GM23338 (cell line): ENCODE data around the gene TBC1D21. TPM values are rescaled to one million over a fixed set of nuclear protein-coding genes. Genes with fewer than 3 reads are reported as not detected.

ENCODE experiments used
- ATAC-seq: fragments of 200-7000 bp; cut with Tn5 transposase; 3 replicates; pipeline ENCODE4 v1.9.1; 2020
- DNase-seq: peaks from one replicate; pipeline ENCODE4 v3.0.0-alpha.2; 2015; ENCODE audit warnings: low spot score
- H2AFZ ChIP-seq: fragments of 200-600 bp; sonication (generic); 2 replicates; pipeline ENCODE4 v1.8.0; 2016; ENCODE audit warnings: antibody characterized with exemption, mild to moderate bottlenecking, moderate library complexity
- H3F3A ChIP-seq: fragments of 200-600 bp; sonication (generic); replicated peaks from 2 replicates; pipeline ENCODE4 v1.8.0; 2017; ENCODE audit warnings: antibody characterized with exemption, mixed run types, low read depth
- H3K27ac ChIP-seq: fragments of 200-600 bp; sonication (generic); 2 replicates; pipeline ENCODE4 v1.6.1; 2016; ENCODE audit warnings: low read depth
- H3K27me3 ChIP-seq: fragments of 200-600 bp; sonication (generic); 2 replicates; pipeline ENCODE4 v1.8.0; 2016; ENCODE audit warnings: mild to moderate bottlenecking, mixed run types, moderate library complexity; ENCODE audit not compliant: insufficient read depth
- H3K36me3 ChIP-seq: fragments of 200-600 bp; sonication (generic); 2 replicates; pipeline ENCODE4 v1.8.0; 2016; ENCODE audit warnings: mild to moderate bottlenecking; ENCODE audit not compliant: insufficient read depth
- H3K4me1 ChIP-seq: fragments of 200-600 bp; sonication (generic); 2 replicates; pipeline ENCODE4 v1.8.0; 2016; ENCODE audit warnings: mild to moderate bottlenecking, moderate library complexity; ENCODE audit not compliant: insufficient read depth
- H3K4me2 ChIP-seq: fragments of 200-600 bp; sonication (generic); 2 replicates; pipeline ENCODE4 v1.7.1; 2017; ENCODE audit warnings: mixed run types
- H3K4me3 ChIP-seq: fragments of 200-600 bp; sonication (generic); 2 replicates; pipeline ENCODE4 v1.6.1; 2016; ENCODE audit warnings: mixed run types
- H3K79me2 ChIP-seq: fragments of 200-600 bp; sonication (generic); replicated peaks from 2 replicates; pipeline ENCODE4 v1.8.0; 2017; ENCODE audit warnings: mild to moderate bottlenecking; ENCODE audit not compliant: insufficient read depth
- H3K9me2 ChIP-seq: fragments of 200-600 bp; sonication (generic); 2 replicates; pipeline ENCODE4 v1.8.0; 2017; ENCODE audit not compliant: insufficient read depth
- H4K20me1 ChIP-seq: fragments of 200-600 bp; sonication (generic); replicated peaks from 2 replicates; pipeline ENCODE4 v1.8.0; 2017; ENCODE audit warnings: mild to moderate bottlenecking; ENCODE audit not compliant: insufficient read depth
- H3K27ac Mint-ChIP-seq: 2 replicates; pipeline ENCODE4 v1.8.0; 2020; ENCODE audit warnings: inconsistent platforms, mild to moderate bottlenecking, moderate library complexity, mixed read lengths
- H3K27me3 Mint-ChIP-seq: 3 replicates; pipeline ENCODE4 v1.8.0; 2022; ENCODE audit warnings: low read depth, mild to moderate bottlenecking, moderate library complexity, mixed read lengths, inconsistent platforms; ENCODE audit not compliant: insufficient read depth, poor library complexity
- H3K36me3 Mint-ChIP-seq: 3 replicates; pipeline ENCODE4 v1.8.0; 2021; ENCODE audit warnings: low read depth, mild to moderate bottlenecking, inconsistent platforms, moderate library complexity, mixed read lengths
- H3K4me1 Mint-ChIP-seq: 3 replicates; pipeline ENCODE4 v1.8.0; 2020; ENCODE audit warnings: mild to moderate bottlenecking, inconsistent platforms, mixed read lengths
- H3K4me3 Mint-ChIP-seq: 3 replicates; pipeline ENCODE4 v1.8.0; 2021; ENCODE audit warnings: moderate library complexity, mild to moderate bottlenecking, inconsistent platforms, mixed read lengths
- H3K9me3 Mint-ChIP-seq: 3 replicates; pipeline ENCODE4 v1.8.0; 2020; ENCODE audit warnings: moderate library complexity, mild to moderate bottlenecking, inconsistent platforms, mixed read lengths
- CREB1 ChIP-seq: fragments of 250-450 bp; sonication (Bioruptor Pico); IDR thresholded peaks from 2 replicates; pipeline ENCODE4 v1.5.0; 2020; ENCODE audit warnings: low read depth, mild to moderate bottlenecking, moderate library complexity
- EZH2 ChIP-seq: fragments of 200-600 bp; sonication (generic); IDR thresholded peaks from one replicate; pipeline ENCODE4 v1.8.0; 2017; ENCODE audit warnings: antibody characterized with exemption, mild to moderate bottlenecking, low read depth; ENCODE audit not compliant: unreplicated experiment
- EZH2phosphoT487 ChIP-seq: fragments of 200-600 bp; sonication (generic); IDR thresholded peaks from one replicate; pipeline ENCODE4 v1.8.1; 2018; ENCODE audit warnings: antibody characterized with exemption; ENCODE audit not compliant: unreplicated experiment
- JUNB ChIP-seq: IDR thresholded peaks from one replicate; pipeline ENCODE4 v1.6.1; 2016; ENCODE audit warnings: antibody characterized with exemption; ENCODE audit not compliant: unreplicated experiment
- NANOG ChIP-seq: IDR thresholded peaks from 2 replicates; pipeline ENCODE4 v1.6.1; 2016; ENCODE audit warnings: antibody characterized with exemption, borderline replicate concordance
- POLR2AphosphoS5 ChIP-seq: IDR thresholded peaks from 2 replicates; pipeline ENCODE4 v1.6.1; 2016; ENCODE audit warnings: antibody characterized with exemption, low read depth
- STAT1 ChIP-seq: IDR thresholded peaks from one replicate; pipeline ENCODE4 v1.6.1; 2016; ENCODE audit warnings: antibody characterized with exemption; ENCODE audit not compliant: unreplicated experiment
- ZNF114 ChIP-seq: fragments of 250-450 bp; sonication (Bioruptor Pico); IDR thresholded peaks from 2 replicates; pipeline ENCODE4 v1.5.0; 2020; ENCODE audit warnings: mild to moderate bottlenecking, moderate library complexity
- ZNF331 ChIP-seq: fragments of 250-450 bp; sonication (Bioruptor Pico); IDR thresholded peaks from 2 replicates; pipeline ENCODE4 v1.5.0; 2020; ENCODE audit warnings: low read depth, mild to moderate bottlenecking, moderate library complexity
- polyA plus RNA-seq: library from polyadenylated mRNA; unstranded; fragments of >200 nt; fragmentation: Nextera tagmentation; extraction: Ambion mirVana; gene quantifications from 2 replicates; pipeline ENCODE4 v1.2.1, GENCODE V29; 2016
- total RNA-seq: library from RNA; depleted of rRNA; stranded (reverse); fragments of >200 nt; shearing (Covaris generic); gene quantifications from 2 replicates; pipeline ENCODE4 v1.2.3, GENCODE V29; 2014
- TF ChIP-seq, protein P1 (sequence below): IDR thresholded peaks from one replicate; pipeline ENCODE4 v1.6.1; 2018; ENCODE audit warnings: antibody characterized with exemption; ENCODE audit not compliant: unreplicated experiment
- TF ChIP-seq, protein P2 (sequence below): fragments of 250-450 bp; sonication (Bioruptor Pico); IDR thresholded peaks from 2 replicates; pipeline ENCODE4 v1.5.0; 2020; ENCODE audit warnings: mild to moderate bottlenecking, moderate library complexity

The TBC1D21 gene
- total and polyA plus RNA-seq, 2 experiments from 2014 or later, result not detected

DNA sequence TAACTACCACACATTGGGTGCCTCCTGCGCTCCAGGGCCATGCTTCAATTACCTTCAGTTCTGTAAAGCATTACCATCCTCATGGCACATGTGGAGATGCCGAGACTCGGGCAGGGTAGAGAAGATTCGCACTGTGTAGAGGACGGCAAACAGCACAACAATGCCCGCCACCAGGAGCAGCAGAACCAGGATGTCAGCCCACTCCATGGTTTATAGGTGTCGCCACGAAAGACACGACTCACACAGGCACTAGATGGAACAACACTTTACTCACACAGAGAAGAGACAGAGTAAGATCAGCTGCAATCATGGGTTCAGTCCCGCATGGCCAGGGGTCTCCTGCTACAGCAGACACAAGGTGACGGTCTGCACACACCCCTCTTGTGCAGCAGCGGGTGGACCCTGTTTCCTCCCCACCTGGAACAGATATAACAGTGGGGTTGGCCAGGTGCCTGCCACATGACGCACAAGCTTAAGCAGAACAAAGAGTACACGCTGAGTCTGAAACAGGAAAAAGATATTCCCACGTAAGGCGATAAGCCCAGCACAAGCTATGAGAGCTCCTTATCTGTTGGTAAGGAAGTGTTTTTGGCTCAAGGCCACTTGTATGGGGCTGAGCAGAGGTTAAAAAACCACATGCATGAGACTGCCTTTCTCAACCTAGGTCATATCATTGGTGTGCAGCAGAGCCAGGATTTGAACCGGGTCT is 2.5 kb upstream of the TBC1D21 start (continued):
- TF ChIP-seq STAT1, result no peak
- TF ChIP-seq EZH2, result no peak
- no peak for TF ChIP-seq JUNB
- TF ChIP-seq, protein P1, sequence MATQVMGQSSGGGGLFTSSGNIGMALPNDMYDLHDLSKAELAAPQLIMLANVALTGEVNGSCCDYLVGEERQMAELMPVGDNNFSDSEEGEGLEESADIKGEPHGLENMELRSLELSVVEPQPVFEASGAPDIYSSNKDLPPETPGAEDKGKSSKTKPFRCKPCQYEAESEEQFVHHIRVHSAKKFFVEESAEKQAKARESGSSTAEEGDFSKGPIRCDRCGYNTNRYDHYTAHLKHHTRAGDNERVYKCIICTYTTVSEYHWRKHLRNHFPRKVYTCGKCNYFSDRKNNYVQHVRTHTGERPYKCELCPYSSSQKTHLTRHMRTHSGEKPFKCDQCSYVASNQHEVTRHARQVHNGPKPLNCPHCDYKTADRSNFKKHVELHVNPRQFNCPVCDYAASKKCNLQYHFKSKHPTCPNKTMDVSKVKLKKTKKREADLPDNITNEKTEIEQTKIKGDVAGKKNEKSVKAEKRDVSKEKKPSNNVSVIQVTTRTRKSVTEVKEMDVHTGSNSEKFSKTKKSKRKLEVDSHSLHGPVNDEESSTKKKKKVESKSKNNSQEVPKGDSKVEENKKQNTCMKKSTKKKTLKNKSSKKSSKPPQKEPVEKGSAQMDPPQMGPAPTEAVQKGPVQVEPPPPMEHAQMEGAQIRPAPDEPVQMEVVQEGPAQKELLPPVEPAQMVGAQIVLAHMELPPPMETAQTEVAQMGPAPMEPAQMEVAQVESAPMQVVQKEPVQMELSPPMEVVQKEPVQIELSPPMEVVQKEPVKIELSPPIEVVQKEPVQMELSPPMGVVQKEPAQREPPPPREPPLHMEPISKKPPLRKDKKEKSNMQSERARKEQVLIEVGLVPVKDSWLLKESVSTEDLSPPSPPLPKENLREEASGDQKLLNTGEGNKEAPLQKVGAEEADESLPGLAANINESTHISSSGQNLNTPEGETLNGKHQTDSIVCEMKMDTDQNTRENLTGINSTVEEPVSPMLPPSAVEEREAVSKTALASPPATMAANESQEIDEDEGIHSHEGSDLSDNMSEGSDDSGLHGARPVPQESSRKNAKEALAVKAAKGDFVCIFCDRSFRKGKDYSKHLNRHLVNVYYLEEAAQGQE, result no peak
- no peak for TF ChIP-seq EZH2phosphoT487
- TF ChIP-seq NANOG, result no peak

DNA sequence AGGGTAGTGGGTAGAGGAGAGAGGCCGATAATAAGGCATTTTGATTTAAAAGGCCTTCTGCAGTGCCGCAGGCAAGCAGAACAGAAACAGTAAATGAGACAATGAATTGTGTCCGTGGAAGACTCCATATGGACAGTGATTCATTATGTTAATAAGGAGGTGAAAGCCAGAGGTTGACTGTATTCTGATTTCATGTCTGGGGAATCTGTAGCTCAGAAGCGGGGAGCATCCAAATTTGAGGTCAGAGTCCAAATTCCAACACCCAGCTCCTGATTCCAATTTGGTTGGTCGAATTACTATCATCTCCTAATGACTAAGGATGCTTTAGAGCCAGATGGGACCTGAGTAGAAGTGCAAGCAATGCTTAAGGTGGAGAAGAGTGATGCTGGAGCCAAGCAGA is 1.0 kb upstream of the TBC1D21 start:
- Histone ChIP-seq H4K20me1 (no peaks in the 10 kb centered on the region), H3K27ac (no peak overlapping the region), H3K9me2 (no peaks in the 10 kb centered on the region), H3K4me3 (no peak overlapping the region), H3F3A (no peaks in the 10 kb centered on the region), H3K27me3 (no peaks in the 10 kb centered on the region), H3K4me1 (0 out of 2 replicates have a peak, but pooled peaks cover 2% of the 10 kb centered on the region), H3K36me3 (no peaks in the 10 kb centered on the region), H2AFZ (no peak overlapping the region), H3K4me2 (no peak overlapping the region), H3K79me2 (no peaks in the 10 kb centered on the region)
- H3K27ac Mint-ChIP-seq, result no peak overlapping the region
- DNase-seq (no peak), ATAC-seq (no peak)
- H3K9me3 Mint-ChIP-seq, result no peaks in the 10 kb centered on the region
- H3K27me3 Mint-ChIP-seq, result peaks cover 2% of the 10 kb centered on the region
- H3K36me3 Mint-ChIP-seq, result no peaks in the 10 kb centered on the region; the same call in 2 of the 3 replicates
- no peak overlapping the region for H3K4me3 Mint-ChIP-seq
- peaks cover 15% of the 10 kb centered on the region for H3K4me1 Mint-ChIP-seq
- TF ChIP-seq CREB1 (CRISPR knock-in tag), result no peak
- TF ChIP-seq NANOG, result no peak
- no peak for TF ChIP-seq JUNB
- no peak for TF ChIP-seq STAT1
- no peak for TF ChIP-seq ZNF331 (CRISPR knock-in tag)
- TF ChIP-seq ZNF114 (CRISPR knock-in tag), result no peak
- no peak for TF ChIP-seq POLR2AphosphoS5
- TF ChIP-seq, protein P2, sequence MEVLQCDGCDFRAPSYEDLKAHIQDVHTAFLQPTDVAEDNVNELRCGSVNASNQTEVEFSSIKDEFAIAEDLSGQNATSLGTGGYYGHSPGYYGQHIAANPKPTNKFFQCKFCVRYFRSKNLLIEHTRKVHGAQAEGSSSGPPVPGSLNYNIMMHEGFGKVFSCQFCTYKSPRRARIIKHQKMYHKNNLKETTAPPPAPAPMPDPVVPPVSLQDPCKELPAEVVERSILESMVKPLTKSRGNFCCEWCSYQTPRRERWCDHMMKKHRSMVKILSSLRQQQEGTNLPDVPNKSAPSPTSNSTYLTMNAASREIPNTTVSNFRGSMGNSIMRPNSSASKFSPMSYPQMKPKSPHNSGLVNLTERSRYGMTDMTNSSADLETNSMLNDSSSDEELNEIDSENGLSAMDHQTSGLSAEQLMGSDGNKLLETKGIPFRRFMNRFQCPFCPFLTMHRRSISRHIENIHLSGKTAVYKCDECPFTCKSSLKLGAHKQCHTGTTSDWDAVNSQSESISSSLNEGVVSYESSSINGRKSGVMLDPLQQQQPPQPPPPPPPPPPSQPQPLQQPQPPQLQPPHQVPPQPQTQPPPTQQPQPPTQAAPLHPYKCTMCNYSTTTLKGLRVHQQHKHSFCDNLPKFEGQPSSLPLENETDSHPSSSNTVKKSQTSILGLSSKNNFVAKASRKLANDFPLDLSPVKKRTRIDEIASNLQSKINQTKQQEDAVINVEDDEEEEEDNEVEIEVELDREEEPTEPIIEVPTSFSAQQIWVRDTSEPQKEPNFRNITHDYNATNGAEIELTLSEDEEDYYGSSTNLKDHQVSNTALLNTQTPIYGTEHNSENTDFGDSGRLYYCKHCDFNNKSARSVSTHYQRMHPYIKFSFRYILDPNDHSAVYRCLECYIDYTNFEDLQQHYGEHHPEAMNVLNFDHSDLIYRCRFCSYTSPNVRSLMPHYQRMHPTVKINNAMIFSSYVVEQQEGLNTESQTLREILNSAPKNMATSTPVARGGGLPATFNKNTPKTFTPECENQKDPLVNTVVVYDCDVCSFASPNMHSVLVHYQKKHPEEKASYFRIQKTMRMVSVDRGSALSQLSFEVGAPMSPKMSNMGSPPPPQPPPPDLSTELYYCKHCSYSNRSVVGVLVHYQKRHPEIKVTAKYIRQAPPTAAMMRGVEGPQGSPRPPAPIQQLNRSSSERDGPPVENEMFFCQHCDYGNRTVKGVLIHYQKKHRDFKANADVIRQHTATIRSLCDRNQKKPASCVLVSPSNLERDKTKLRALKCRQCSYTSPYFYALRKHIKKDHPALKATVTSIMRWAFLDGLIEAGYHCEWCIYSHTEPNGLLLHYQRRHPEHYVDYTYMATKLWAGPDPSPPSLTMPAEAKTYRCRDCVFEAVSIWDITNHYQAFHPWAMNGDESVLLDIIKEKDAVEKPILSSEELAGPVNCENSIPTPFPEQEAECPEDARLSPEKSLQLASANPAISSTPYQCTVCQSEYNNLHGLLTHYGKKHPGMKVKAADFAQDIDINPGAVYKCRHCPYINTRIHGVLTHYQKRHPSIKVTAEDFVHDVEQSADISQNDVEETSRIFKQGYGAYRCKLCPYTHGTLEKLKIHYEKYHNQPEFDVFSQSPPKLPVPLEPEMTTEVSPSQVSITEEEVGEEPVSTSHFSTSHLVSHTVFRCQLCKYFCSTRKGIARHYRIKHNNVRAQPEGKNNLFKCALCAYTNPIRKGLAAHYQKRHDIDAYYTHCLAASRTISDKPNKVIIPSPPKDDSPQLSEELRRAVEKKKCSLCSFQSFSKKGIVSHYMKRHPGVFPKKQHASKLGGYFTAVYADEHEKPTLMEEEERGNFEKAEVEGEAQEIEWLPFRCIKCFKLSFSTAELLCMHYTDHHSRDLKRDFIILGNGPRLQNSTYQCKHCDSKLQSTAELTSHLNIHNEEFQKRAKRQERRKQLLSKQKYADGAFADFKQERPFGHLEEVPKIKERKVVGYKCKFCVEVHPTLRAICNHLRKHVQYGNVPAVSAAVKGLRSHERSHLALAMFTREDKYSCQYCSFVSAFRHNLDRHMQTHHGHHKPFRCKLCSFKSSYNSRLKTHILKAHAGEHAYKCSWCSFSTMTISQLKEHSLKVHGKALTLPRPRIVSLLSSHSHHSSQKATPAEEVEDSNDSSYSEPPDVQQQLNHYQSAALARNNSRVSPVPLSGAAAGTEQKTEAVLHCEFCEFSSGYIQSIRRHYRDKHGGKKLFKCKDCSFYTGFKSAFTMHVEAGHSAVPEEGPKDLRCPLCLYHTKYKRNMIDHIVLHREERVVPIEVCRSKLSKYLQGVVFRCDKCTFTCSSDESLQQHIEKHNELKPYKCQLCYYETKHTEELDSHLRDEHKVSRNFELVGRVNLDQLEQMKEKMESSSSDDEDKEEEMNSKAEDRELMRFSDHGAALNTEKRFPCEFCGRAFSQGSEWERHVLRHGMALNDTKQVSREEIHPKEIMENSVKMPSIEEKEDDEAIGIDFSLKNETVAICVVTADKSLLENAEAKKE (CRISPR knock-in tag), result no peak
- TF ChIP-seq, protein P1, result no peak
- TF ChIP-seq EZH2phosphoT487, result no peak
